Limb (tissue), 2 donors: ENCODE results near the gene TIGAR.

Source experiments
- DNase-seq, 2 donors: peaks; one replicate each; pipeline ENCODE4 v3.0.0-alpha.2; 2016; ENCODE audit errors: extremely low spot score in 2 of 2

TIGAR gene

GRCh38 chr12:4282103-4282891 lies 38.7 kb upstream of the TIGAR start:
- DNase-seq = no peak

- no peak for DNase-seq
These were observed 38.0 kb upstream of the TIGAR start for GRCh38 chr12:4282892-4283511.

- DNase-seq = no peak
These were observed 37.3 kb upstream of the TIGAR start for GRCh38 chr12:4283512-4284255.

GRCh38 chr12:4284306-4284705 lies 36.7 kb upstream of the TIGAR start:
- DNase-seq = peak in 1 of 2 donors; percentile 17

- DNase-seq = peak in 1 of 2 donors; percentile 4
These were observed 35.9 kb upstream of the TIGAR start for GRCh38 chr12:4285070-4285469.

- DNase-seq = peak in 1 of 2 donors; percentile 22
These were observed 34.8 kb upstream of the TIGAR start for GRCh38 chr12:4286228-4286627.

- peak in 1 of 2 donors; percentile 37 for DNase-seq
These were observed 34.2 kb upstream of the TIGAR start for GRCh38 chr12:4286771-4287317.

GRCh38 chr12:4287325-4288211 lies 33.4 kb upstream of the TIGAR start:
- peak in 1 of 2 donors; percentile 33 for DNase-seq

GRCh38 chr12:4288296-4289131 lies 32.5 kb upstream of the TIGAR start:
- peak in 1 of 2 donors; percentile 24 for DNase-seq

- peak in 1 of 2 donors; percentile 41 for DNase-seq
These were observed 31.7 kb upstream of the TIGAR start for GRCh38 chr12:4289231-4289878.

GRCh38 chr12:4289998-4290790 lies 30.8 kb upstream of the TIGAR start:
- DNase-seq = peak in 1 of 2 donors; percentile 26

GRCh38 chr12:4292341-4293073 lies 28.5 kb upstream of the TIGAR start:
- DNase-seq = peak in 1 of 2 donors; percentile 61

- DNase-seq = peak in 1 of 2 donors; percentile 29
These were observed 27.6 kb upstream of the TIGAR start for GRCh38 chr12:4293299-4293965.

- peak in 1 of 2 donors; percentile 40 for DNase-seq
These were observed 27.0 kb upstream of the TIGAR start for GRCh38 chr12:4293966-4294505.

GRCh38 chr12:4296751-4297150 lies 24.3 kb upstream of the TIGAR start:
- peak in 1 of 2 donors; percentile 6 for DNase-seq

GRCh38 chr12:4297617-4298016 lies 23.4 kb upstream of the TIGAR start:
- DNase-seq = peak in 1 of 2 donors; percentile 12

- DNase-seq = no peak
These were observed 20.1 kb upstream of the TIGAR start for GRCh38 chr12:4300883-4301282.
